ENCODE data around the gene PDE7B.

The PDE7B gene

GRCh38 chr6:135972586-135972985 lies 121.1 kb downstream of the PDE7B start:
- TF ChIP-seq, protein P1, sequence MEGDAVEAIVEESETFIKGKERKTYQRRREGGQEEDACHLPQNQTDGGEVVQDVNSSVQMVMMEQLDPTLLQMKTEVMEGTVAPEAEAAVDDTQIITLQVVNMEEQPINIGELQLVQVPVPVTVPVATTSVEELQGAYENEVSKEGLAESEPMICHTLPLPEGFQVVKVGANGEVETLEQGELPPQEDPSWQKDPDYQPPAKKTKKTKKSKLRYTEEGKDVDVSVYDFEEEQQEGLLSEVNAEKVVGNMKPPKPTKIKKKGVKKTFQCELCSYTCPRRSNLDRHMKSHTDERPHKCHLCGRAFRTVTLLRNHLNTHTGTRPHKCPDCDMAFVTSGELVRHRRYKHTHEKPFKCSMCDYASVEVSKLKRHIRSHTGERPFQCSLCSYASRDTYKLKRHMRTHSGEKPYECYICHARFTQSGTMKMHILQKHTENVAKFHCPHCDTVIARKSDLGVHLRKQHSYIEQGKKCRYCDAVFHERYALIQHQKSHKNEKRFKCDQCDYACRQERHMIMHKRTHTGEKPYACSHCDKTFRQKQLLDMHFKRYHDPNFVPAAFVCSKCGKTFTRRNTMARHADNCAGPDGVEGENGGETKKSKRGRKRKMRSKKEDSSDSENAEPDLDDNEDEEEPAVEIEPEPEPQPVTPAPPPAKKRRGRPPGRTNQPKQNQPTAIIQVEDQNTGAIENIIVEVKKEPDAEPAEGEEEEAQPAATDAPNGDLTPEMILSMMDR (IDR thresholded peaks at IDR 0.05; ENCODE audit: borderline replicate concordance, insufficient read depth, low read depth, low read length) = no peak

GRCh38 chr6:135974426-135974825 lies 122.9 kb downstream of the PDE7B start:
- TF ChIP-seq, protein P1 (IDR thresholded peaks at IDR 0.05; ENCODE audit: borderline replicate concordance, insufficient read depth, low read depth, low read length) = no peak
- H3K4me3 ChIP-seq (ENCODE audit: low read depth, low read length) = no peak overlapping the region

More at GRCh38 chr6:135972586-135972985, 121.1 kb downstream of the PDE7B start:
- no peak overlapping the region for H3K4me3 ChIP-seq (ENCODE audit: low read depth, low read length)

DNA sequence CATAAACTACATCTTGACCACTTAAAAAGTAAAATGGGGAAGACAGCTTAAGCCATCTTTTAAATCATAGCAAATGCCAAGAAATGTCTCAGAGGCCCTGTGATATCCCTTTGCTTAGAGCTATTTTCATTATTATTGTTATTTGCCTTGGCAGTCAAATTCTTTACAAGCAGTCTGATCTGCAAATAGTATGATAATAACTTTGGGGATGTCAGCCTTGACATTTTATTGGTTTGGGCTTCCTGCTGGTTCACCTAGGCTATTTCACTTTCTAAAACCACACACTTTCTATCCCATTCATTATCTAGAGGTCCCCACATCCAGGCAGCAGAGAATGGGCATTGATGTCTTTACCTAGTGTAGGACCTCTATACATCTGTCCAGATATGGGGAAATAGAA lies 125.1 kb downstream of the PDE7B start:
- H3K4me3 ChIP-seq (ENCODE audit: low read depth, low read length) = no peak overlapping the region
- TF ChIP-seq, protein P1 (IDR thresholded peaks at IDR 0.05; ENCODE audit: borderline replicate concordance, insufficient read depth, low read depth, low read length) = no peak

GRCh38 chr6:135983093-135983492 lies 131.6 kb downstream of the PDE7B start:
- TF ChIP-seq, protein P1 (IDR thresholded peaks at IDR 0.05; ENCODE audit: borderline replicate concordance, insufficient read depth, low read depth, low read length) = no peak
- H3K4me3 ChIP-seq (ENCODE audit: low read depth, low read length) = no peak overlapping the region

DNA sequence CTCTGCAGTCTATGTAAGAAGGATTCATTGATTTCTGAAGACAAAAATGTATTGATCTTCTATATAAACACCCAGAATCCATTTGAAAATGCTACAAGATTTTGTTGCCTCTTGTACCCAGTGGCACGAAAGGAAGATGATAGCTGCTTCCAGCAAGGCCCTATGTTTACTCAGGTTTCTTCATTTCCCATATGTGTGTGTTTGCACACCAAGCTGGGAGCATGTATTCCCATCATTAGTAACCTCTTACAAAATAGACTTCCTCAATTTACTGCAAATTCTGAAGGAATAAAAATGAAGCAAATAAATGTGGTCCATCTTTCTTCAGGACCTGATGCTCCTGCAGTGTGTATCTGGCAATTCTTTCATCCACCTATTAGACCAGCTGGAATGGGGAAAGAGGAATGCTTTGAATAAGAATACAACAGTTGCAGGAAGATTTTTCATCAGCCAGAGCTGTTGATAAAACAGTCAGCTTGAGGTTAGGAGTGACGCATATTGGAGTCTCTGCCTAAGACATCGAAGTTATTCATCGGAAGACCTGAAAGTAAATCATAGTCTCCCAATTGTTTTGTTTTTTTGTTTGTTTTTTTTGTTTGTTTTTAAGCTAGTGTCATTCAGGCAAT lies 132.3 kb downstream of the PDE7B start:
- H3K4me3 ChIP-seq (ENCODE audit: low read depth, low read length) = no peak overlapping the region
- TF ChIP-seq, protein P1 (IDR thresholded peaks at IDR 0.05; ENCODE audit: borderline replicate concordance, insufficient read depth, low read depth, low read length) = no peak

DNA sequence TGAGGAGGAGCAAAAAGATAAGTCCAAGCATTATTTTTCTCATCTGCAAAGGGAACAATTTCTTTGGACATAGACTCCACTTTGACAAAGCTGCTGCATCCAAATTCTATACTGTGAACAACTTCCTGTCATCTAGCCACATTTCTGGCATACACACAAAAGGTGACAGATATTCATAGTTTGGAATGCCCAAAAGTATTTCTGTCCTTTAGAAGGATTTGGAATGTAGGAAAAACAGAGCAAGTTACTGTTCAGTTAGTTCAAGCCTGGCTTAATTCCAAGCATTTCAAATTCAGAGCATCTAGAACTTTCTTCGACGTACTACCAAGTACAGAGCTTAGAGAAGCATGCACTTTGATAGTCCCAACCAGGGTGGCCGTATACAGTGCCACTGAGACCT lies 134.0 kb downstream of the PDE7B start:
- H3K4me3 ChIP-seq (ENCODE audit: low read depth, low read length) = no peak overlapping the region
- TF ChIP-seq, protein P1 (IDR thresholded peaks at IDR 0.05; ENCODE audit: borderline replicate concordance, insufficient read depth, low read depth, low read length) = no peak

DNA sequence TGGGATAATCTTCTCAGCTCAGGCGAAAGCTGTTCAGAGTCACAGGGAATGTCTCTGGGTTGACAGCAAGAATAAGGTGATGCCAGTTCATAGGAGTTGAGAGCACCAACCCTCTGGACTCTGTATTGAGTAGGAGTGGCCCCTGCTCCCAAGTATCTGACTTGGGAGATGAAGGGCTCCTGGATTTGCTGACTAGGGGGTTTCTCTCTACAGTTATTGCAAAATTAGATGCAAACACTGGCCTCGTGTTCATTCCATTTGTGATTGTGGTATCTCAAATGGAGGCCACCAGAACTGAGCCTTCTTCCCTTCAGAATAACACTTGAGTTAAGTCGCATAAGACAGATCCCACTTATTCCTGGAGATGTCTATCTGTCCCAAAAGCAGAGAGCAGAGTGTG lies 135.7 kb downstream of the PDE7B start:
- H3K4me3 ChIP-seq (ENCODE audit: low read depth, low read length) = no peak overlapping the region
- TF ChIP-seq, protein P1 (IDR thresholded peaks at IDR 0.05; ENCODE audit: borderline replicate concordance, insufficient read depth, low read depth, low read length) = no peak

Data from GM12875 (cell line).